ENCODE data around the gene PAN3.

The PAN3 gene

GRCh38 chr13:28172947-28173346 is 34.6 kb downstream of the PAN3 start:
- no peaks in the 10 kb centered on the region for H3K4me1 ChIP-seq (ENCODE audit: control insufficient read depth, insufficient read depth, low read length, poor library complexity, severe bottlenecking)
- no peaks in the 10 kb centered on the region for H3K9me3 ChIP-seq (ENCODE audit: control insufficient read depth, low read length)
- WGBS, 2 experiments (ENCODE audit: insufficient coverage in 2 of 2): 100% methylated on average over 1 of the region's 2 CpGs; no CpG with 5 or more reads in 1 of the 2 experiments
- no peak overlapping the region for H3K4me3 ChIP-seq (ENCODE audit: extremely low read depth, insufficient read depth, low read length, poor library complexity, severe bottlenecking)
- peaks cover 34% of the 10 kb centered on the region for H3K36me3 ChIP-seq (ENCODE audit: control insufficient read depth, insufficient read depth, low read length)
- no peak overlapping the region for H3K27ac ChIP-seq (ENCODE audit: low read depth, low read length, severe bottlenecking)

- Histone ChIP-seq H3K36me3 (ENCODE audit: control insufficient read depth, insufficient read depth, low read length) (peaks cover 34% of the 10 kb centered on the region), H3K4me1 (ENCODE audit: control insufficient read depth, insufficient read depth, low read length, poor library complexity, severe bottlenecking) (no peaks in the 10 kb centered on the region), H3K4me3 (ENCODE audit: extremely low read depth, insufficient read depth, low read length, poor library complexity, severe bottlenecking) (no peak overlapping the region), H3K9me3 (ENCODE audit: control insufficient read depth, low read length) (no peaks in the 10 kb centered on the region), H3K27ac (ENCODE audit: low read depth, low read length, severe bottlenecking) (no peak overlapping the region)
Measured at GRCh38 chr13:28173793-28174192, 35.4 kb downstream of the PAN3 start.

- no peaks in the 10 kb centered on the region for H3K9me3 ChIP-seq (ENCODE audit: control insufficient read depth, low read length)
- H3K4me1 ChIP-seq (ENCODE audit: control insufficient read depth, insufficient read depth, low read length, poor library complexity, severe bottlenecking): no peaks in the 10 kb centered on the region
- no peak overlapping the region for H3K4me3 ChIP-seq (ENCODE audit: extremely low read depth, insufficient read depth, low read length, poor library complexity, severe bottlenecking)
- H3K36me3 ChIP-seq (ENCODE audit: control insufficient read depth, insufficient read depth, low read length): peaks cover 34% of the 10 kb centered on the region
- no peak overlapping the region for H3K27ac ChIP-seq (ENCODE audit: low read depth, low read length, severe bottlenecking)
Measured at GRCh38 chr13:28177327-28177726, 39.0 kb downstream of the PAN3 start.

GRCh38 chr13:28177877-28178276 is 39.5 kb downstream of the PAN3 start:
- WGBS, 2 experiments (ENCODE audit: insufficient coverage in 2 of 2): 83 to 100% methylated on average over 1 of the region's 1 CpG
- no peak overlapping the region for H3K4me3 ChIP-seq (ENCODE audit: extremely low read depth, insufficient read depth, low read length, poor library complexity, severe bottlenecking)
- H3K4me1 ChIP-seq (ENCODE audit: control insufficient read depth, insufficient read depth, low read length, poor library complexity, severe bottlenecking): no peaks in the 10 kb centered on the region
- no peak overlapping the region for H3K27ac ChIP-seq (ENCODE audit: low read depth, low read length, severe bottlenecking)
- peaks cover 34% of the 10 kb centered on the region for H3K36me3 ChIP-seq (ENCODE audit: control insufficient read depth, insufficient read depth, low read length)
- no peaks in the 10 kb centered on the region for H3K9me3 ChIP-seq (ENCODE audit: control insufficient read depth, low read length)

GRCh38 chr13:28179974-28180373 is 41.6 kb downstream of the PAN3 start:
- no peak overlapping the region for H3K27ac ChIP-seq (ENCODE audit: low read depth, low read length, severe bottlenecking)
- peaks cover 30% of the 10 kb centered on the region for H3K36me3 ChIP-seq (ENCODE audit: control insufficient read depth, insufficient read depth, low read length)
- H3K4me3 ChIP-seq (ENCODE audit: extremely low read depth, insufficient read depth, low read length, poor library complexity, severe bottlenecking): no peak overlapping the region
- H3K9me3 ChIP-seq (ENCODE audit: control insufficient read depth, low read length): no peaks in the 10 kb centered on the region
- H3K4me1 ChIP-seq (ENCODE audit: control insufficient read depth, insufficient read depth, low read length, poor library complexity, severe bottlenecking): no peaks in the 10 kb centered on the region

- no peak overlapping the region for H3K27ac ChIP-seq (ENCODE audit: low read depth, low read length, severe bottlenecking)
- no peaks in the 10 kb centered on the region for H3K4me1 ChIP-seq (ENCODE audit: control insufficient read depth, insufficient read depth, low read length, poor library complexity, severe bottlenecking)
- WGBS, 2 experiments (ENCODE audit: insufficient coverage in 2 of 2): no CpG with 5 or more reads among the region's 2 CpGs
- no peak overlapping the region for H3K4me3 ChIP-seq (ENCODE audit: extremely low read depth, insufficient read depth, low read length, poor library complexity, severe bottlenecking)
- H3K36me3 ChIP-seq (ENCODE audit: control insufficient read depth, insufficient read depth, low read length): peaks cover 17% of the 10 kb centered on the region
- H3K9me3 ChIP-seq (ENCODE audit: control insufficient read depth, low read length): no peaks in the 10 kb centered on the region
Measured at GRCh38 chr13:28181413-28181812, 43.1 kb downstream of the PAN3 start.

GRCh38 chr13:28185256-28185655 is 46.9 kb downstream of the PAN3 start:
- Histone ChIP-seq H3K4me3 (ENCODE audit: extremely low read depth, insufficient read depth, low read length, poor library complexity, severe bottlenecking) (no peak overlapping the region), H3K4me1 (ENCODE audit: control insufficient read depth, insufficient read depth, low read length, poor library complexity, severe bottlenecking) (no peaks in the 10 kb centered on the region), H3K36me3 (ENCODE audit: control insufficient read depth, insufficient read depth, low read length) (peaks cover 19% of the 10 kb centered on the region), H3K9me3 (ENCODE audit: control insufficient read depth, low read length) (no peaks in the 10 kb centered on the region), H3K27ac (ENCODE audit: low read depth, low read length, severe bottlenecking) (no peak overlapping the region)
- WGBS, 2 experiments (ENCODE audit: insufficient coverage in 2 of 2): 33% methylated on average over 1 of the region's 2 CpGs; no CpG with 5 or more reads in 1 of the 2 experiments

GRCh38 chr13:28199089-28199488 is 60.7 kb downstream of the PAN3 start:
- no peaks in the 10 kb centered on the region for H3K9me3 ChIP-seq (ENCODE audit: control insufficient read depth, low read length)
- peaks cover 33% of the 10 kb centered on the region for H3K36me3 ChIP-seq (ENCODE audit: control insufficient read depth, insufficient read depth, low read length)
- H3K4me1 ChIP-seq (ENCODE audit: control insufficient read depth, insufficient read depth, low read length, poor library complexity, severe bottlenecking): no peaks in the 10 kb centered on the region
- no peak overlapping the region for H3K27ac ChIP-seq (ENCODE audit: low read depth, low read length, severe bottlenecking)
- no CpG with 5 or more reads among the region's 3 CpGs for WGBS, 2 experiments (ENCODE audit: insufficient coverage in 2 of 2)
- H3K4me3 ChIP-seq (ENCODE audit: extremely low read depth, insufficient read depth, low read length, poor library complexity, severe bottlenecking): no peak overlapping the region

GRCh38 chr13:28204043-28204442 is 65.7 kb downstream of the PAN3 start:
- Histone ChIP-seq H3K9me3 (ENCODE audit: control insufficient read depth, low read length) (no peaks in the 10 kb centered on the region), H3K27ac (ENCODE audit: low read depth, low read length, severe bottlenecking) (no peak overlapping the region), H3K4me1 (ENCODE audit: control insufficient read depth, insufficient read depth, low read length, poor library complexity, severe bottlenecking) (no peaks in the 10 kb centered on the region), H3K4me3 (ENCODE audit: extremely low read depth, insufficient read depth, low read length, poor library complexity, severe bottlenecking) (no peak overlapping the region), H3K36me3 (ENCODE audit: control insufficient read depth, insufficient read depth, low read length) (peaks cover 28% of the 10 kb centered on the region)
- WGBS, 2 experiments (ENCODE audit: insufficient coverage in 2 of 2): 95 to 98% methylated on average over 5 of the region's 5 CpGs

- Histone ChIP-seq H3K9me3 (ENCODE audit: control insufficient read depth, low read length) (no peaks in the 10 kb centered on the region), H3K4me1 (ENCODE audit: control insufficient read depth, insufficient read depth, low read length, poor library complexity, severe bottlenecking) (no peaks in the 10 kb centered on the region), H3K4me3 (ENCODE audit: extremely low read depth, insufficient read depth, low read length, poor library complexity, severe bottlenecking) (no peak overlapping the region), H3K36me3 (ENCODE audit: control insufficient read depth, insufficient read depth, low read length) (peaks cover 28% of the 10 kb centered on the region), H3K27ac (ENCODE audit: low read depth, low read length, severe bottlenecking) (no peak overlapping the region)
- 100% methylated on average over 3 of the region's 5 CpGs; no CpG with 5 or more reads in 1 of the 2 experiments for WGBS, 2 experiments (ENCODE audit: insufficient coverage in 2 of 2)
Measured at GRCh38 chr13:28204690-28205443, 66.5 kb downstream of the PAN3 start.

GRCh38 chr13:28218679-28219078 is 80.3 kb downstream of the PAN3 start:
- Histone ChIP-seq H3K4me1 (ENCODE audit: control insufficient read depth, insufficient read depth, low read length, poor library complexity, severe bottlenecking) (no peaks in the 10 kb centered on the region), H3K36me3 (ENCODE audit: control insufficient read depth, insufficient read depth, low read length) (peaks cover 16% of the 10 kb centered on the region), H3K4me3 (ENCODE audit: extremely low read depth, insufficient read depth, low read length, poor library complexity, severe bottlenecking) (no peak overlapping the region), H3K27ac (ENCODE audit: low read depth, low read length, severe bottlenecking) (no peak overlapping the region), H3K9me3 (ENCODE audit: control insufficient read depth, low read length) (no peaks in the 10 kb centered on the region)
- WGBS, 2 experiments (ENCODE audit: insufficient coverage in 2 of 2): no CpG with 5 or more reads among the region's 4 CpGs
